GM21825 (cell line): Measurements from ENCODE around the gene NOP56.
A peak's percentile ranks its signal among the peaks of the same experiment; 100 is the strongest.
"Not testable (repeated sequence)": the region's sequence is repeated elsewhere in the genome, so short reads cannot be mapped to it uniquely, and the experiment has no call there.

Experiments used
- ATAC-seq: cut with Tn5 transposase; IDR thresholded peaks from one replicate; pipeline ENCODE4 v1.9.1; 2021; ENCODE audit warnings: mild to moderate bottlenecking, moderate library complexity; ENCODE audit not compliant: unreplicated experiment

Gene NOP56

DNA sequence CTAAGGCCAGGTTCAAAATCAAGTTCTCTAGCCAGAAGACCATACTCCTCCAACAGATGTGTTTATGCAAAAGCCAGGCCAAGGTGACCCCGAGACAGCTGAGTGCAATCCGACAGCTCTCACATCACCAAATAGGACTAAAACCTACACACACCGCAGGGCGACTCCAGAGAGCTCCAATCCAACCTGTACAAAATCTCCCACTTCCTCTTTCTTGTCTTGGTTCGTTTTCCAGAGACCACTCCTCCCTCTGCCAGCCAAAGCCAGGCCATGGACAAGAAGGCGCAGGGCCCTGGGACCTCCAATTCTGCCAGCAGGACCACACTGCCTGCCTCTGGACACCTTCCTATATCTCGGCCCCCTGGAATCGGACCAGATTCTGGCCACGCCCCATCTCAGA is 11.5 kb upstream of the NOP56 start:
- ATAC-seq: no peak

DNA sequence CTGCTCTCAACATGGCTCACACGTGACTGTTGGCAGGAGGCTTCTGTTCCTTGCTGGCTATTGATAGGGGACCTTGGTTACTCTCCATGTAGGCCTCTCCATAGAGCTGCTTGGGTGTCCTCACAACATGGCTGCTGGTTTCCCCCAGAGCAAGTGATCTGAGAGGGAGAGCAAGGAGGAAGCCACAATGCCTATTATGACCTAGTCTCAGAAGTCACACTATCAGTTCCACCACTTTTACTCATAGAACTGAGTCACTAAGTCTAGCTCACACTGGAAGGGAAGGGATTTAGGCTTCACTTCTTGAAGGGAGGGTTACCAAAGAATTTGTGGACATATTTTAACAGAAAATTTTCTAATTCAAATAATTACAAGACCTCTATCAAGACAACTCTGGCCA is 8.7 kb upstream of the NOP56 start:
- no peak for ATAC-seq

DNA sequence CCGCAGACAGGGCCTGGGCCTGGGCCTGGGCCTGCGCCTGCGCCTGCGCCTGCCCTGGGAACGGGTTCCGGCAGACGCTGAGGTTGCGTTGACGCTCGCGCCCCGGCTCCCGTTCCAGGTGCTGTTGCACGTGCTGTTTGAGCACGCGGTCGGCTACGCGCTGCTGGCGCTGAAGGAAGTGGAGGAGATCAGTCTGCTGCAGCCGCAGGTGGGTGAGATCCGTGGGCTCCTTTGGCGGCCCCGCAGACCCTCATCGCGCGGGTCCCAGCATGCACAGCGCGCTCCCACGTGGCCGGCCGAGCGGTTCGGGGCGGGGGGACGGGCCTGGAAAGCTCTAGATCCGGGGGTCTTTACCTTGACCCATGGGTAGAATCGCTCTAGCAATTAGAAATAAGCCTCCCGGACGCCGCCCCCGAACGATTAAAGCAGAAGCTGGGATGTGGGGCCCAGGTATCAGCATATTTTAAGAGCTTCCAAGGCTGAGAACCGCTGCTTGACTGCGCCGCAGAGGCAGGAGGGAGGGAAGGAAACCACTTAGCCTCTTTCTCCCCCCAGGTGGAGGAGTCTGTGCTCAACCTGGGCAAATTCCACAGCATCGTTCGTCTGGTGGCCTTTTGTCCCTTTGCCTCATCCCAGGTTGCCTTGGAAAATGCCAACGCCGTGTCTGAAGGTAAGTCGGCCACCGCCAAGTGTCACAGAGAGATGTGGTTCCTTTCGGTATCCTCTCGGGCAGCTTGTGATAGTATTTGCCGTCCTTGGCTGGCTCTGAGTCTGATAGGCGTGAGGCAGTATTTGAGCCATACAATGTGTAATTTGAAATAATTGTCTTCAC is 508 bp downstream of the NOP56 start:
- peak; percentile 41 for ATAC-seq

DNA sequence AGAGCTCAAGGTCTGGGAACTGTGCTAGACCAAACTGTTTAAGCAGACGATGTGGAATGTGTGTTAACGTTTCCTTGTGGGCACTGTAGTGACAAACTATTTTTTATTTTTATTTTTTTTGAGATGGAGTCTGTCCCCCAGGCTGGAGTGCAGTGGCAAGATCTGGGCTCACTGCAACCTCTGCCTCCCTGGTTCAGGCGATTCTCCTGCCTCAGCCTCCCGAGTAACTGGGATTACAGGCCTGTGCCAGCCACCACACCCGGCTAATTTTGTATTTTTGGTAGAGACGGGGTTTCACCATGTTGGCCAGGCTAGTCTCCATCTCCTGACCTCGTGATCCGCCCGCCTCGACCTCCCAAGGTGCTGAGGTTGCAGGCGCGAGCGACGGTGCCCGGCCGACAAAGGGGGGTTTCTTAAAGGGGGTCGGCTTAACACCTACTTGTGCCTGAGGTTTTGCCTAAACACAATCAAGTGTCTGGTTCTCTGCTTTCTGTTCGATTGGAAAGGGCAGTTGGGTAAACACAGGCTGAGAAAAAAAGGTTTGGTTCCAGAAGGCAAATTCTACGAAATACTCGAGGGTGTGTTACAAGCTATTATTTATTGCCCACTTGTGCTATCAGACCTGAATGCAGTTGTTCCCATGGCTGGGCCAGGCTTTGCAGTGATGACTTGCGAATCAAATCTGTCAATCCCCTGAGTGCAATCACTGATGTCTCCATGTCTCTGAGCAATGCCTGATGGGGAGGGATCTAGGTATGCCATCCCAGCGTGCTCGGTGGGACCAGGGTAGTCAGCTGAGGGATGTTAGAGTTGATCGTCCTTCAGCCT is 1.3 kb downstream of the NOP56 start:
- ATAC-seq: no peak

DNA sequence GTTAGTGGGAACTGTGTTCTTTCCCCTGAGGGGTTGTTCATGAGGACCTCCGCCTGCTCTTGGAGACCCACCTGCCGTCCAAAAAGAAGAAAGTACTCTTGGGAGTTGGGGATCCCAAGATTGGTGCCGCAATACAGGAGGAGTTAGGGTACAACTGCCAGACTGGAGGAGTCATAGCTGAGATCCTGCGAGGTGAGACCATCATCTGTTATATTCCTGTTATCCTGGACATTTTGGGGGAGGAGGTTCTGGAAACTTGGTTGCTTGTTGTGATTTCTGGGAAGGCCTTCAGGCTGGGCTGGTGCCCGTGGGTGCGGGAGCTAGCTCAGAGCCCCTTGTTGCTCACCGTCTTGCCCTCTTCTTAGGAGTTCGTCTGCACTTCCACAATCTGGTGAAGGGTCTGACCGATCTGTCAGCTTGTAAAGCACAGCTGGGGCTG is 2.0 kb downstream of the NOP56 start:
- ATAC-seq: no peak

DNA sequence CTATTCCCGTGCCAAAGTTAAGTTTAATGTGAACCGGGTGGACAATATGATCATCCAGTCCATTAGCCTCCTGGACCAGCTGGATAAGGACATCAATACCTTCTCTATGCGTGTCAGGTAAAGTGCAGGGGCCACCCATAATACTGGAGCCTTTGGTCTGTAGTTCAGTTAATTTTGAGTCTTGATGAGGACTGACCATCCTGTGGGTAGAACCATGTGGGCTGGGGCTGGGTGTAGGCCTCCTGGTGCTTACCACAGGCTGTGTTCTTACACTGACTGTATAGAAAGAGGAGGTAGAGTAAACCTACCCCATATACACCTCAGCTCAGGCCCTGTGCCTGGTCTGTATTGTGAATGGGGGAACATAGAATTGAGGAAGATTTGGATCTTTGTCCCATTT is 2.4 kb downstream of the NOP56 start:
- no peak for ATAC-seq

DNA sequence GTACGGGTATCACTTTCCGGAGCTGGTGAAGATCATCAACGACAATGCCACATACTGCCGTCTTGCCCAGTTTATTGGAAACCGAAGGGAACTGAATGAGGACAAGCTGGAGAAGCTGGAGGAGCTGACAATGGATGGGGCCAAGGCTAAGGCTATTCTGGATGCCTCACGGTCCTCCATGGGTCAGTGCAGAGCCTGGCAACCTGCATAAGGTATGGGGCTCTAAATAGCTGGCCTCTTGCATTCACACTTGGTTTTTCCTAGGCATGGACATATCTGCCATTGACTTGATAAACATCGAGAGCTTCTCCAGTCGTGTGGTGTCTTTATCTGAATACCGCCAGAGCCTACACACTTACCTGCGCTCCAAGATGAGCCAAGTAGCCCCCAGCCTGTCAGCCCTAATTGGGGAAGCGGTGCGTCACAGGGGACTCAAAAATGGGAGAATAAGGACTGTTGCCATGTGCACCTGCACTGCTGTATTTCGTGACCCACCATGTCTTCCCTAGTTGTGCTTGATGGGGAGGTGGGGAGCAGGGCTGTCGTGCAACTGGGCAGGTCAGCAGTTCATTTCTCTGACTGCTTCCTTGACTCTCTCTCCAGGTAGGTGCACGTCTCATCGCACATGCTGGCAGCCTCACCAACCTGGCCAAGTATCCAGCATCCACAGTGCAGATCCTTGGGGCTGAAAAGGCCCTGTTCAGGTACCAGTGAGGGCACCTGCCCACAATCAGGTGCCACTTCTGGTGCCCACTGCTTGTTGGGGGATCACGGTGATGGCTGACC is 3.1 kb downstream of the NOP56 start:
- ATAC-seq: no peak

DNA sequence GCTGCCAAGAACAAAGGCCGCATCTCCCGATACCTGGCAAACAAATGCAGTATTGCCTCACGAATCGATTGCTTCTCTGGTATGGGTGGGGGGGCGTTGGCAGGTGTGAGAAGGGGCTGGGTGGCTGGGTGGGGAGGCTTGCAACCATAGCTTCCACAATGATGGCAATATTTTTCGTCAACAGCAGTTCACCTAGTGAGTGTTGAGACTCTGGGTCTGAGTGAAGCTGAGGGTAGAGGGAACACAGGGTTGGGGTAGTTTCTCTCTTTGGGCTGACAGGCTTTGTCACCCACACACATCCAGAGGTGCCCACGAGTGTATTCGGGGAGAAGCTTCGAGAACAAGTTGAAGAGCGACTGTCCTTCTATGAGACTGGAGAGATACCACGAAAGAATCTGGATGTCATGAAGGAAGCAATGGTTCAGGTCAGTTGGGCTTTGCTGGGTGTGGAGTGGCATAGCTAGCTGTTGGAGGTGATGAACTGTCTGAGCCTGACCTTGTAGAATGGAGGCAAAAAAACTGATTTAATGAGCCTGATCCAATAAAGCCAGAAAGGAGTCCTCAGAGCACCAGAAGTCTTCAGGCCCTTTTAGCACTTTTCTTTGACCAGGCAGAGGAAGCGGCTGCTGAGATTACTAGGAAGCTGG is 4.2 kb downstream of the NOP56 start:
- no peak for ATAC-seq

DNA sequence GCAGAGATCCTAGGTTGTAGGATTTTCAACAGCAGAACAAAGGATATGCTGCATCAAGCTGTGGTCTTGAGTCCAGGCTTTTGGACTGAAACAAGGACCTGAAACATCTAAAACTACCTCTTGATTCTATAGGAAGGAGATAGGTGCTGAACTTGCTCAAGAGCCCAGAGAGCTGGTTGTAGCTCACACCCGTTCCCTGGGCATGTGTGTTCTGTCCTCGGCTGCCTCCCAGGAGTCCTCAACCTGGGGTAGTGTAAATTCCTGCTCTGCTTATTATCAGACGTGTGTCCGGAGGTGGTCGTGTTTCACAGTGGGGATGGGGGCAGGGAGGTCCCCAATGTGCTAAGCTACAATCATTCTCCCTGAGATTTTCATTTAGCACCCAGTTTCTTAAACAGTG is 4.8 kb downstream of the NOP56 start:
- ATAC-seq: no peak

DNA sequence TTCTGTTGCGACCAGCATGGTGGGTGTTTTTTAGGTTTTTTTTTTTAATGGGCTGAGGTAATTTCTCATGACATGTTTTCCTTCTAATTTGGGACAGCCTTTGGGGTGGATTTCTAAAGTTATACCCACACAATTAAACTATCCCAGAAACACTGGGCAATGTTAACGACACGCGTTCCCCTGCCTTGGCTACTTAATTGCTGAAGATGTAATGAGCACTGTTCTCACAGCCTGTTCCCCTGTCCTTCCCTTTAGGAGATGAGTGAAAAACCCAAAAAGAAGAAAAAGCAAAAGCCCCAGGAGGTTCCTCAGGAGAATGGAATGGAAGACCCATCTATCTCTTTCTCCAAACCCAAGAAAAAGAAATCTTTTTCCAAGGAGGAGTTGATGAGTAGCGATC is 5.2 kb downstream of the NOP56 start:
- no peak for ATAC-seq

DNA sequence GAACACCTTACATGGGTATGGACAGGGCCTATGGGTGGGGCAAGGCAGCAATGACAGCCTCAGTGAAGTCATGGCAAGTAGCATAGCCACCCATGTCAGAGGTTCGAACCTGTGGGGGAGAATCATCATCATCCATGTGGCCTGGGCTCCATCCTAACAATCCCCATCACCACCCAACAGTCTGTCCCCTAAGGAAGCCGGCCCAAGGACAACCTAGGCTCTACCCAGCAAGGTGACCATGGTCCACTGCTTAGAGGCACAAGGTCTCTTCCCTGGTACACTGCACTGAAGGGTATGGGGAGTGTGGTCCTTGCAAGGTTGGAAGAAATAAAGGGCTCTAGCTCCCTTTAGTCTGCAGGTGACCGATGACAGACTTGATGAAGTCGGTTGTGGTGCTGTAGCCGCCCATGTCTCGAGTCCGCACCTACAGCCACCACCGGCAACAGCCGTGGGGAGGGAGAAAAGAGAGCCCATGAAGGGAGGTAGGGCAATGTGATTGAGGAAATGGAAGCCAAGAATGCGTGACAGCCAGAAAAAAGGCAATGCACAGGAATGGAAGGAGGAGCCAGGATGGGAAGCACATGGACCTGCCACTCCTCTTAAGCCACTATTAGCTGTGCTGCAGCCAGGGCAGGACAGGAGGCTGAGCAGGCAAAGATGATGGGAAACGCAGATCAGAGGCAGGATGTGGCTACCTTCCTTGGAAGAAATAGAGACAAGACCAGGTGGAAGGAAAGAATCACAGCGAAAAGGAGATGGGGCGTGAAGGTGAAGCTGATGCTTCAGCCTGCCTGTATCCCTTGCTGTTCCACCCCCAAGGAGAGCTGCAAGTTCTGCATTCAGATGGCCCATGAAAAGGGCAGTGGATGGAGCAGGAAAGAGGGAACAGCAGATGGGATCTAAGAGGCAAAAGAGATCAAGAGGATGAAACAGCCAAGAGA is 6.3 kb downstream of the NOP56 start:
- no peak for ATAC-seq

DNA sequence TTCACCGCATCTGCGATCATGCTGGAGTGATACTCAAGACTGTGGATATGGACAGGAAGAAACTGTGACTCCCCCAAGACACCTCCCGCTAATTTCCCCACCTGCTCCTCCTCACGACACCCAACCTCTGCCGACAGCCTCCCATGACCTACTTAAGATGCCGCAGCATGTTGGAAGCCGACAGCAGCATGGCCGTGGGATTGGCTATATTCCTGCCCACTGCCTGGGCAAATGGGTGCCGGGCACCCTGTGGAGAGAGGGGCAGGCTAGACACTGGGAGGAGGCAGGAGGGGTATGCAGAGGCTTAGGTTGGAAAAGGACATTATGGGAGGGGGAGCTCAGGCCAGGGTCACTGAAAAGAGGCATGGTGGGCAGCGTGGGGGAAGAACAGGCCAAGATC is 7.1 kb downstream of the NOP56 start:
- ATAC-seq: no peak

DNA sequence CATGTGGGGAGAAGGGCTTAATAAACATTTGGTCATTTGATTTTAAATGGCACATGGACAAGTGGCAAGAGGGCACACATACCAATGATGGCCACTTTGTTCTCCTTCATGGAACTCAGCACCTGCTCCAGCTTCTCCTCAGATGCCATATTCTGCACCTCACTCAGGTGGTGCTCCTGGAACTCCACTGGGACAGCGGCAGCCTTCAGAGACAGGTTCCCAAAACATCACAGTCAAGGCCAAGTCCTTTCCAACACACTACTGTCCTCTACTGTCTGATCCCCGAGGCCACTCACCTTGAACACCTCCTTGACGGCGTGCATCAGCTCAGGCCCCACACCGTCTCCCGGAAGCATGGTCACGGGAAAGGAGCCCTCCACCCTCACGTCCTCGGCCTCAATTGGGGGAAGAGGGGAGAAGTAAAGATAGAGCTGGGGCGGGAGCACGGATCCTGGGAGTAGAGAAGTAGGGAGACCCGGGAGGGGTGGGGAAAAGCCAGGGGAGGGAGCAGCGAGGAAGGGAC is 11.0 kb downstream of the NOP56 start:
- ATAC-seq: no peak

DNA sequence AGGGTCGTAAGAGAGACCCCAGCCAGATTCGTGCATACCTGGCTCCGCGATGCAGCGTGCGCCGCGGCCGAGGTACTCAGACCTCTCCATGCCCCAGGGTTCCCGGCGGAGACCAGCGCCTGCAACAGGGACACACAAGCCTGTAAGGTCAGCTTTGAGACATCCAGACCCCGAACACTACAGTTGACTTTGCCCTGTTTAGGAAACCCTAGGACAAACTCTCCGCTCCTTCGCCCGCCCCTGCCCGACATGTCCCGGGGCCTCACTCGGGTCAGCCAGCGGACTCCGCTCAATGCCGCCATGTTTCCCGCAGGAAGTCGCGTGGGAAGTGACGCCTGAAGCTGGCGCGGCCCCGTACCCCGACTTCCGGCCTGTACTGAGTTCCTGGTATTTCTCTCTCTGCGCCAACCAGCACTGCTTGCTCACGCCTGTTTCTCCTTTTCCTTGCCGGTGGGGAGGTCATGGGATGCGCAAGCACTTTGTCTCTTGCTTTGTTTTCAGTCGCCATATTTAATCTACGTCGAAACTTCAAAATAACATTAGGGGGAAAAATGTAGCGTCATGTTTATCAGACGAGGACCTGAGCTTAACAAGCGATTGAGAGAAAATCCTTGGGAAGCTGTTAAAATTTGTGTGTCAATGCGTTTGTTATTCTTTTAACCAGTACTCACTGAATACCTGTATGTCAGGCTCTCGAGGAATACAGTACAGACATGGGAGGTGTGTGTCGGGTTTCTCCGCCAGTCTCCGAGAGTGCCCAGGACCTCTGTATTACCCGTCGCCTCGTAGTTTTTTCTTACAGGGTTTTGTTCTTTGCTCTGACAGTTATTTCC is 11.7 kb downstream of the NOP56 start, which contains the start of gene IDH3B:
TSS of gene IDH3B (minus strand) at position 330 of the 833 bp plus-strand sequence. CDS start at position 302, 28 bp downstream.
- peak; percentile 90 for ATAC-seq

DNA sequence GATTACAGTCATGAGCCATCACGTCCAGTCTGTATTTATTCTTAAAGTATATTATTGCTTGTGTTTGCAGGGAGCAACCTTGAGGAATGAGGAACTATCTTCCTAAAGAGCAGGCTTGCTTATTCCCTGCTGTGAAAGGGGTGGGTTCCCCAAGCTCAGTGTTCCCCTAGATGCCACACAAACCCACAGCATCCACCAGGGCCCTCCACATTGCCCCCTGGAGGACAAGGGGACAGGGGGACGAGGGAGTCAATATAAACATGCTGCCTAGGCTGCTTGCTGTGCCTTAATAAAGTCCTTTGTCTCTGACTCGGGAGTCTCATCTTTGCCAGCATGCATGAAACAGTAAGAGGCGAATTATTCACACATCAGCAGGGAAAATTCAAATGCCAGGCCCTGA is 19.5 kb downstream of the NOP56 start:
- no peak for ATAC-seq

DNA sequence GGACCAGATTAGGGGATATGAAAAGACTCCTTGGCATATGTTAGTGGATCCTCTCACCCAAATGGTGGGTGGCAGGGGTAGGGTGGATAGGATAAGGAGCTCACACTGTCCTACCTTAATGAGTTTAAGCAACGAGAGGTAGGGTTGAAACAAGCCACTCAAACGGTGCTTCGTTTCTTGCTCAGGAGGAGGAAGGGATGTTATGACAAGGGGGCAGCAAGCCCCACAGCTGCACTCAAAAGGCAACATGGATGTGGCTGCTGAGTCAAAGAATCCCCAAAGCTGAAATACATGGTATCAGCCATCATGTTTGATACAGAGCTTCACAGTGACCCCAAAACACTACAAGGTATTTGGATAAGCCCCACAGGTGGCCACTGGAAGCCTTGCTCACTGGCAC is 20.0 kb downstream of the NOP56 start:
- ATAC-seq: no peak

DNA sequence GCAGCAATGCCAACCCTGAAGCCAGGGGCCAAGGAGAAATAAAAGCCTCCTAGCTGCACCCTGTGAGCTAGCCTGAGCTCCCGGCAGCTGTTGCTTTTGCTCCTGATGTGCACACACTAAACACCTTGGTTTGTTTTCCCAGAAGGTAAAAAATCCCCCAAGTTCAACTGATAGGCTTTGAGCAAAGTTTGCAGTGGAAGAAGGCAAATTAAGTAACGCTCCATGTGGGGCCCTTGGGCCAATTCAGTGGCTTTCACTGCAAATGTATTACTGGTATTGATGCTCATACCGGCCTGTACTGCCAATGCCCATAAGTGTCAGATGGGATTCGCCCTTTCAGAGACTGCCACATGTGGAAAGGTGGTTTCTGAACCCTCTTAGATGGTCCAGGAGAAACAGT is 21.0 kb downstream of the NOP56 start:
- no peak for ATAC-seq

DNA sequence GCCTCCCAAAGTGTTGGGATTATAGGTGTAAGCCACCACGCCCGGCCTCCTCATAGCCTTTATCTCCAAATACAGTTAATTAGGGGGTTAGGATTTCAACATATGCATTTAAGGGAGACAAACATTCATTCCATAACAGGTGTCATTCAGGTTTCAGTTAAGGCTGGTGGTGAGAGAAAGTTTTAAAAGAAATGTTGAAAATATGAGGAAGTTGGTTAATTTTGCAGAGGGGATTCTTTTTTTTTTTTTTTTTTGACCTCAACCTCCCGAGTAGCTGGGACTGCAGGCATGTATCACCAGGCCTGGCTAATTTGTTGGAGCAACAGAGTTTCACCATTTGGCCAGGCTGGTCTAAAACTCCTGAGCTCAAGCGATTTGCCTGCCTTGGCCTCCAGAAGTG is 27.6 kb downstream of the NOP56 start:
- no peak for ATAC-seq

DNA sequence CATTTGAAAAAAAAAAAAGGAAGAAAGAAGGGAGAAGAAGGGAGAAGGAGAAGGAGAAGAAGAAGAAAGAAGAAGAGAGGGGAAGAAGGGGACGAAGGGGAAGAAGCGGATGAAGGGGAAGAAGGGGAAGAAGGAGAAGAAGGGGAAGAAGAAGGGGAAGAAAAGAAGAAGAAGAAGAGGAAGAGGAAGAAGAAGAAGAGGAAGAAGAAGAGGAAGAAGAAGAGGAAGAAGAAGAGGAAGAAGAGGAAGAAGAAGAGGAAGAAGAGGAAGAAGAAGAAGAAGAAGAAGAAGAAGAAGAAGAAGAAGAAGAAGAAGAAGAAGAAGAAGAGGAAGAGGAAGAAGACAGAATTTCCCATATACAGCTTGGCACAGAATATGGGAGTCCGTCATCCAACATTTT is 29.6 kb downstream of the NOP56 start:
- not testable (repeated sequence) for ATAC-seq
